Stimulated activated CD8-positive, alpha-beta memory T cell treated with anti-CD3 and anti-CD28 coated beads, Interleukin-2, amount 100 ng/mL, for 1 hour (primary cell): Measurements from ENCODE around the gene ELF1.
"Not testable (repeated sequence)": the region's sequence is repeated elsewhere in the genome, so short reads cannot be mapped to it uniquely, and the experiment has no call there.

Experiments used
- DNase-seq, 2 donors: peaks; one replicate each; pipeline ENCODE4 v3.0.0-alpha.2; 2020; ENCODE audit warnings: low read depth in 2 of 2

ELF1 gene

DNA sequence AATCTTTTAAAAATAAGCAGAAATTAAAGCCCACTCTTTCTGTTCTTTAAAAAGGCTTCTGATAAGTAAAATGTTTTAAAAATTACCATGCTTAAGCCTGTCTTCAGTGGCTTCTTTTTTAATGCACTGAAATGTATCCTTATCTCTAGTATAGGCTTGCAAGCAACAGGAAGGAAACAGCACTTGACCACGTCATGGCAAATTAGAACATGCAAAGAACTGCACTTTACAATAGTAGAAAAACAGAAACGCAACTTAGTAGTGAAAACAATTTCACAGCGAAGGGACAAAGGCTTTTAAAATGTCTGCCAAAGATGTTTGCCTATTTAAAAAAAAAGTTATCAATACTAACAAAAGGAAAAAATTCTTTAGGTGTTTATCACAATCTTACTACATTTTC is 36.3 kb downstream of the ELF1 start:
- peak; percentile 27 to 35 for DNase-seq

GRCh38 chr13:40981949-40982348 is 37.2 kb downstream of the ELF1 start:
- no peak for DNase-seq

GRCh38 chr13:40981361-40981760 is 37.8 kb downstream of the ELF1 start:
- no peak for DNase-seq

DNA sequence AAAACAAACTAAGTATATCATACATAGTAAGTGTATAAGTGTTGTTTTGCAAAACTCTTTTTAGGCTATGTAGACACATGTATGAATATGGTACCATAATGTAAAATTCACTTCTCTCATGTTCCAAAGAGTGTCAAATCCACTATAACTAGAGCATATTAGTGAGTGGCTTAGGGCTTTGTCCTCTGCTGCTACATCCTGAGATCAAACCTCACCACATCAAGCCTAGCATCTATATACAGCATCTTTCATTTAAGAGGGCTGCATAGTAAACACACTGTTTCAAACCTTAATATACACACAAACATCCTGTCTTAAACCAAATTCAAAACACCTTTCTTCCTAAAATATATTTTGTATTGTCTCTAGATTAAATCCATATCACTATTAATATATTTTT is 38.7 kb downstream of the ELF1 start:
- DNase-seq, result no peak

- no peak for DNase-seq
Measured at GRCh38 chr13:40979232-40979631, 39.9 kb downstream of the ELF1 start.

DNA sequence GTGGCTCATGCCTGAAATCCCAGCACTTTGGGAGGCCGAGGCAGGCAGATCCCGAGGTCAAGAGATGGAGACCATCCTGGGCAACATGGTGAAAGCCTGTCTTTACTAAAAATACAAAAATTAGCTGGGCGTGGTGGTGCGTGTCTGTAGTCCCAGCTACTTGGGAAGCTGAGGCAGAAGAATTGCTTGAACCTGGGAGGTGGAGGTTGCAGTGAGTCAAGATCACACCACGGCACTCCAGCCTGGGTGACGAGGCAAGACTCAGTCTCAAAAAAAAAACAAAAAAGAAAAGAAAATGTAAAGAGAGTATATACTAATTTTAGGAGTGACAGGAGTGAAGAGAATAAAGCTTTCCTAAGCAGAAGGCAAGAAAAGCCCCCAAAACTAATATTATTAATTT is 41.0 kb downstream of the ELF1 start:
- DNase-seq, result not testable (repeated sequence)

DNA sequence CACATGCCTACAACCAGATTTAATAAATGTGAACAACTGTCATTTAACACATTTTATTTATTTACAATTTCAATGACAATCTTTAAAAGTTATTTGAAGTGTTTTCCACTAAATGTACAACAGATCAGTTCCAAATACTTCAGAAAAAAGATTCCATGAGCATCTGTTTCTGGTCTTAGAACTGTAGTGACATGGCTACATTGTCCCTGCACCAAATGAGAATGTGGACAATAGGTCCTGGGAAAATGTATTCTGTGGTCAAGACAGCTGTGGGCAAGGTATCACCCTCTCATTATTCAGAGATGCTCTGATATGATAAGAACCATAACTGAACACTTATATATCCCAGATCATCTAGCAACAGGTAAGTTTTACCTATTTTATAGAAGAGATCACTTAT is 43.7 kb downstream of the ELF1 start:
- no peak for DNase-seq

GRCh38 chr13:40974460-40975407 is 44.4 kb downstream of the ELF1 start:
- no peak for DNase-seq

DNA sequence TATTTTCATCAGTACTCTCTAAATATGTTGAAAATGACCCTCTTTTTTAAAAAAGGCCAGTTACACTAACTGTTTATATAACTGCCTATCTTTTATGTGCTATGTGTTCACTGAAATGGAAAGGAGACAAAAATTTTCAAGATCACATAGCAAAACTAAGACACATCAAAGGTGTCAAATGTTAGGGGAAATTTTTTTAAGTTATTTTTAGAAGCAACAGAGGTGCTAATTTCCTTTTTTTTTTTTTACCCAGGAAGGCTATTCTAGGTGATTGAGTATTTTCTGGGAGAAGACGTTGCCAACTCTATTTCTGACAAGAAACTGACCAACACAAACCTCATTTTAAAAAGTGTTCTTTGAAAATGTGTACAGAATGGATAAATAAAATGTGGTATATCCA is 45.7 kb downstream of the ELF1 start:
- DNase-seq, result no peak

DNA sequence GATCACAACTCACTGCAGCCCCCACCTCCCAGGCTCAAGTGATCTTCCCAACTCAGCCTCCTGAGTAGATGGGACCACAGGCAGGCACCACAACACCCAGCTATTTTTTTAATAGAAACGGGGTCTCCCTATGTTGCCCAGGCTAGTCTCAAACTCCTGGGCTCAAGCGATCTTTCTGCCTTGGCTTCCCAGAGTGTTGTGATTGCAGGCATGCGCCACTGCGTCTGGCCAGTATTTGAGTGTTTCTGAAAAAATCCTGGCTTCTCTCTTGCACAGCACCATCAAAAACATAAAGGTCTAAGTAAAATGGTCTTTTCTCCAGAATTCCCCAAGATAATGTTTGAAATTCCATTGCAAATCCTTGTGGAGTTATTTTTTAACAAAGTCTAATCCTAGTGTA is 47.8 kb downstream of the ELF1 start:
- DNase-seq, result no peak

DNA sequence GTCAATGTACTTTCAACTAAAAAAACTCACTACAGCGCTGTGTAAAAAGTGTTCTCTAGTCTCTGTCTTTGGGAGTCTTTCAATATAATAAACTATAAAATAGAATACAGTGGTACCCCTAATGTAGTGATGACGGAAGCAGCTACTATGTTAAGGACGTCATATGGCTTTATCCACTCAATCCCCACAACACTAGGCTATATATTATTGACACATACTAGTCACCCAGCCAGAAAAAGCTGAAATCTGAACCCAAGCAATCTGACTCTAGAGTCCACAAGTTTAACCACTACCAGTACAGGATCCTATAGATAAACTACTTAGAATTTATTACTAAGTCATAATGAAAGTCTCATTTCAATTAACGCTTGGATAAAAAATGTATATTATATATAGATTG is 48.3 kb downstream of the ELF1 start:
- DNase-seq, result no peak

DNA sequence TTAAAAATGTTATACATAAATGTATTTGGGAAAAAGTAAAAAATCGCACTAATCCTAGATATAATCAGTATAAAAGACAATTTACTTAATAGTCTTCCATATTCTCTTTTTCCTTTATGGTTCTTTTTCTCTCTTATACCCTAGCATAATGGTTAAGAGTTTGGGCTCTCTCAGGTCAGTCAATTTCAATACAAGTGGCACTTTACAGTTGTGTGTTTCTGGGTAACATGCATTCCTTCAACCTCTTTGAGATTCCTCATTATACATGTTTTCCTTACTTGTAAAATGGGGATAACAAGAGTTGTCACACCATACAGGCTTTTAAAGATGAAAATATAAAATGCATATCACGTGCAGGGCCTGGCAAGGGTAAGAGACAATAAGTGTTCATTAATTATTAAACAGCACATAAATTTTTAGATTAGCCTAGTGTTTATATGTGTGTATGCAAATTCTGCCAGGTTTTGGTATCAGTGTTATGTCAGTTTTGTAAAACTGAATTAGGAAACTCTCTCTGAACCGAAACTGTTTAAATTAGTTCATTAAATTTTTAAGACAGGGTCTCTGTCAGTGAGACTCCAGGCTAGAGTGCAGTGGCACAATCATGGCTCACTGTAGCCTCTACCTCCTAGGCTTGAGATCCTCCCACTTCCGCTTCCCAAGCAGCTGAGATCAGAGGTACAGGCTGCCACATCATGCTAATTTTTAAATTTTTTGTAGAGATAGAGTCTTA is 49.8 kb downstream of the ELF1 start:
- DNase-seq, result no peak

GRCh38 chr13:40968416-40969000 is 50.6 kb downstream of the ELF1 start:
- no peak for DNase-seq

GRCh38 chr13:40966298-40966697 is 52.8 kb downstream of the ELF1 start:
- no peak for DNase-seq

DNA sequence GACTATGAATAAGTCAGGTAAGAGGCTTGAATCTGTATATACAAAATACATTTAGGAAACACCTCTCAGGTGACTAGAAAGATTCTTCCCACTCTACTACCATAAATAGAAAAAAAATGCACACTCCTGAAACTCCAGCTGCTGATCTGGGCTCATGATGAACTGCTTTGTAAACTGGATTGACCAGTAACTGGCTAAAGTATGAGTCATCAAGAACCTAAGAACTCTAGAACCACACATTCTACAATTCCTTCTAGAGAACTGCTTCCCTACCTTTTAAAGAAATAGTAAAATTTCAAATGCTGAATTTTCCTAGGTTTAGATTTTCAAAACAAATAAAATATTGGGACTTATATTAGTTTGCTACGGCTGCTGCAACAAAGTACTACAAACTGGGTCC is 55.2 kb downstream of the ELF1 start:
- no peak for DNase-seq

GRCh38 chr13:40961826-40962225 is 57.3 kb downstream of the ELF1 start:
- no peak for DNase-seq

DNA sequence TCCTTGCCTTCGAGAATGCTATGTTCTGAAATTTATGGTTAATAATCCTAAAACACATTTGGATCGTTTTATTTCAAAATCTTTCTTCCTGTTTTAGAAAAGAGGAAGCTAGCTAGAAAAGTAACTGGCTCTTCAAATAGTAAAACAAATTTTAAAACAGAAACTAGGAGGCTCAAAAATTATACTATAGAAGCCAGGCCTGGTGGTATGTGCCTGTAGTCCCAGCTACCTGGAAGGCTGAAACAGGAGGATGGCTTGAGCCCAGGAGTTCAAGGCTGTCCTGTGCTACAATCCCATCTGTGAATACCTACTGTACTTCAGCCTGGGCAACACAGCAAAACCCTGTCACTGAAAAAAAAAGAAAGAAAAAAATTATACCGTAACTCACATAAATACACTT is 57.9 kb downstream of the ELF1 start:
- DNase-seq, result no peak

GRCh38 chr13:40960716-40961115 is 58.4 kb downstream of the ELF1 start:
- DNase-seq, result no peak

GRCh38 chr13:40958655-40959054 is 60.5 kb downstream of the ELF1 start:
- no peak for DNase-seq

DNA sequence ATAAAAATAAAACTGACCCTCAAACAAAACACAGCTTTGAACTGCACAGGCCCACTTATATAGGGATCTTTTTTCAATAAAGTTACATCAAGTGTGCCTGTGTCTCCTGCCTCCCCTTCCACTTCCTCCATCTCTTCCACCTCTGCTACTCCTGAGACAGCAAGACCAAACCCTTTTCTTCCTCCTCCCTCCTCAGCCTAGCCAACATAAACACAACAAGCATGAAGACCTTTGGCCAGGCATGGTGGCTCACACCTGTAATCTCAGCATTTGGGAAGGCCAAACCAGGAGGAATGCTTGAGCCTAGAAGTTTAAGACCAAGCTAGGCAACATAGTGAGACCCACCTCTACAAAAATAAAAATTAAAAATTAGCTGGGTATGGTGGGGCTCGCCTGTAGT is 72.6 kb downstream of the ELF1 start:
- no peak for DNase-seq

DNA sequence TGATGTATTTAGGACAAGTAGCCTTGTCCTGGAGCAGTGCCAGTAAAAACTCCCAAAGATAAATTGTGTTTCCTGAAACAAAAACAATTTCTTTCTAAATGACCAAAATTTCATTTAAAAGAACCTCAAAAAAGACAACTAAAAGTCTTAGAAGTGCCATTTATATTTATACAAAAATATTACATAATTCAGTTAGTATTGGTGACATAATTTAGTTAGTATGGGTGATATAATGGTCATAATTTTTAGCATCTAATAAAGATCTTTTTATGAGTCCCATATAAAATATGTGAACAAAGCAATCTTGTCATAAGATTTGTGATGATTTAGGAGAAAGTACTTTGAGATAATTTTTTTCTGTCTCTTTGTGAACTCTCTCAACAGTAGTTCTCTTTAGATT is 76.0 kb downstream of the ELF1 start:
- DNase-seq, result no peak

DNA sequence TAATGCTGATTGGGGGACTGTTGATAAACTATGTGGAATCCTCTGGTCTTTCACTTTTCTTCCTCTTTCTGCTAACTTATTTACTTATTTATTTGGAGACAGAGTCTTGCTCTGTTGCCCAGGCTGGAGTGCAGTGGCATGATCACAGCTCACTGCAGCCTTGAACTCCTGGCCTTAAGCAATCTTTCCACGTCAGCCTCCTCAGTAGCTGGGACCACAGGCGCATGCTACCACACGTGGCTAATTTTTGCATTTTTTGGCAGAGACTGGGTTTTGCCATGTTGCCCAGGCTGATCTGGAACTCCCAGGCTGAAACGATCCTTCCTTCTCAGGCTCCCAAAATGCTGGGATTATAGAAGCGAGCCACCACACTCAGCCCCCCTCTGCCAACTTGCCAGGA is 77.5 kb downstream of the ELF1 start:
- no peak for DNase-seq

- no peak for DNase-seq
Measured at GRCh38 chr13:40940841-40941240, 78.3 kb downstream of the ELF1 start.
